ENCODE measurements around the gene CLEC4F. TPM values are rescaled to one million over a fixed set of nuclear protein-coding genes. Genes with fewer than 3 reads are reported as not detected.

CLEC4F gene
- total and polyA plus RNA-seq, 2 experiments from 2014 or later, result not detected

DNA sequence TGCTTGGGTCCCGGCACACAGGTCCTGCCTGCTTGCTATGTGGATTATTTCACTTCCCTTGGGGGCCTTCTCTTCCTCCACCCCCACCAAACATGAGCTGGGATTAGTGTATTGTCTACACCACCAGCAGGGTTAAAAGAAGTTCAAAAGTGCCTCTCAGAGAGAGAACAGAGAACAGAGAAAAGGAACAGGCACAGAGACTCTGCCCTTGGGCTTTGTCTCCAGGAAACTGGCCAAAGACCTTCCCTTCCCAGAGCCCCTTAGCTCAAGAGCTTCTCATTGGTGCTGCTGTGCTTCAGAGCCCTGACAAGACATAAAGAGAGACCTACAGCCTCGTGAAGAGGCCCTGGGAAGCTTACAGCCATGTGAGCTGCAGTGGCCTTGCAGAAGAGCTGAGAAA is 22.9 kb downstream of the CLEC4F start:
- H3K36me3 Mint-ChIP-seq (ENCODE audit: low read depth), result peaks cover 7% of the 10 kb centered on the region
- Histone ChIP-seq H3K4me2 (no peak overlapping the region), H3K27ac (ENCODE audit: low read depth) (no peak overlapping the region), H3K79me2 (replicated peaks; ENCODE audit: insufficient read depth) (no peaks in the 10 kb centered on the region), H3K36me3 (ENCODE audit: insufficient read depth) (no peaks in the 10 kb centered on the region), H3K4me1 (ENCODE audit: insufficient read depth) (peaks cover 3% of the 10 kb centered on the region; the same call in 1 of the 2 replicates), H2AFZ (no peak overlapping the region), H3K27me3 (ENCODE audit: insufficient read depth) (peaks cover 51% of the 10 kb centered on the region), H3K9me2 (ENCODE audit: insufficient read depth) (no peaks in the 10 kb centered on the region), H3K4me3 (no peak overlapping the region), H4K20me1 (replicated peaks; ENCODE audit: insufficient read depth) (0 out of 2 replicates have a peak, but pooled peaks cover 3% of the 10 kb centered on the region), H3F3A (replicated peaks; ENCODE audit: low read depth) (no peaks in the 10 kb centered on the region)
- H3K4me3 Mint-ChIP-seq, result no peak overlapping the region
- H3K4me1 Mint-ChIP-seq, result peaks cover 12% of the 10 kb centered on the region
- H3K9me3 Mint-ChIP-seq, result peaks cover 19% of the 10 kb centered on the region
- TF ChIP-seq POLR2AphosphoS5 (IDR thresholded peaks at IDR 0.05; ENCODE audit: low read depth) (no peak), STAT1 (IDR thresholded peaks at IDR 0.05; ENCODE audit: unreplicated experiment) (no peak), EZH2phosphoT487 (IDR thresholded peaks at IDR 0.05; ENCODE audit: unreplicated experiment) (no peak), ZNF331 (CRISPR knock-in tag; IDR thresholded peaks at IDR 0.05; ENCODE audit: low read depth) (no peak), ZNF114 (CRISPR knock-in tag; IDR thresholded peaks at IDR 0.05) (no peak), JUNB (IDR thresholded peaks at IDR 0.05; ENCODE audit: unreplicated experiment) (no peak), CREB1 (CRISPR knock-in tag; IDR thresholded peaks at IDR 0.05; ENCODE audit: low read depth) (no peak), NANOG (IDR thresholded peaks at IDR 0.05; ENCODE audit: borderline replicate concordance) (no peak)
- TF ChIP-seq, protein P1, sequence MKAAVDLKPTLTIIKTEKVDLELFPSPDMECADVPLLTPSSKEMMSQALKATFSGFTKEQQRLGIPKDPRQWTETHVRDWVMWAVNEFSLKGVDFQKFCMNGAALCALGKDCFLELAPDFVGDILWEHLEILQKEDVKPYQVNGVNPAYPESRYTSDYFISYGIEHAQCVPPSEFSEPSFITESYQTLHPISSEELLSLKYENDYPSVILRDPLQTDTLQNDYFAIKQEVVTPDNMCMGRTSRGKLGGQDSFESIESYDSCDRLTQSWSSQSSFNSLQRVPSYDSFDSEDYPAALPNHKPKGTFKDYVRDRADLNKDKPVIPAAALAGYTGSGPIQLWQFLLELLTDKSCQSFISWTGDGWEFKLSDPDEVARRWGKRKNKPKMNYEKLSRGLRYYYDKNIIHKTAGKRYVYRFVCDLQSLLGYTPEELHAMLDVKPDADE (IDR thresholded peaks at IDR 0.05), result no peak
- TF ChIP-seq, protein P2, sequence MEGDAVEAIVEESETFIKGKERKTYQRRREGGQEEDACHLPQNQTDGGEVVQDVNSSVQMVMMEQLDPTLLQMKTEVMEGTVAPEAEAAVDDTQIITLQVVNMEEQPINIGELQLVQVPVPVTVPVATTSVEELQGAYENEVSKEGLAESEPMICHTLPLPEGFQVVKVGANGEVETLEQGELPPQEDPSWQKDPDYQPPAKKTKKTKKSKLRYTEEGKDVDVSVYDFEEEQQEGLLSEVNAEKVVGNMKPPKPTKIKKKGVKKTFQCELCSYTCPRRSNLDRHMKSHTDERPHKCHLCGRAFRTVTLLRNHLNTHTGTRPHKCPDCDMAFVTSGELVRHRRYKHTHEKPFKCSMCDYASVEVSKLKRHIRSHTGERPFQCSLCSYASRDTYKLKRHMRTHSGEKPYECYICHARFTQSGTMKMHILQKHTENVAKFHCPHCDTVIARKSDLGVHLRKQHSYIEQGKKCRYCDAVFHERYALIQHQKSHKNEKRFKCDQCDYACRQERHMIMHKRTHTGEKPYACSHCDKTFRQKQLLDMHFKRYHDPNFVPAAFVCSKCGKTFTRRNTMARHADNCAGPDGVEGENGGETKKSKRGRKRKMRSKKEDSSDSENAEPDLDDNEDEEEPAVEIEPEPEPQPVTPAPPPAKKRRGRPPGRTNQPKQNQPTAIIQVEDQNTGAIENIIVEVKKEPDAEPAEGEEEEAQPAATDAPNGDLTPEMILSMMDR (conservative IDR thresholded peaks at IDR 0.05; ENCODE audit: low read depth in 2 of 2), result no peak
- ATAC-seq, result no peak
- H3K27me3 Mint-ChIP-seq (ENCODE audit: insufficient read depth, low read depth, poor library complexity), result peaks cover 18% of the 10 kb centered on the region
- DNase-seq (ENCODE audit: low spot score), result no peak
- no peak overlapping the region for H3K27ac Mint-ChIP-seq

DNA sequence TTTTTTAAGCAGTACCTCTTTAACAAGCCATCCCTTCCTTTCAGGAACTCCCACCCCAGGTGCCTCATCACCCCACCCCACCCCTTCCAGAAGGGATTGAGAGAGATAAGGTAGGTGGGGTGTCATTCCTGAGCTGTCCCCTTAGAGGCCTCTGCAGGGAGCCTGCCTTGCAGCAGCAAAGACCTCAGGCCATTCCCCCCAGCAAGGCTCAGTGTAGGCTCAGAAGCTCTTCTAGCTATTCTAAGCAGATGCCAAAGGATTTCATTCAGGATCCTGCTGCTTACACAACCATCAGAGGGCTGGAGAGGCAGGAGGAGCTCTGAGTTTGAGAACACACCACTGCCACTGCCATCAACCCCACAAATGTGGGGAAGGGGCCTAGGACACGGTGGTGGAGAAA is 24.1 kb downstream of the CLEC4F start:
- peaks cover 21% of the 10 kb centered on the region for H3K27me3 Mint-ChIP-seq (ENCODE audit: insufficient read depth, low read depth, poor library complexity)
- no peak for TF ChIP-seq EZH2 (IDR thresholded peaks at IDR 0.05; ENCODE audit: low read depth, unreplicated experiment)
- no peak for TF ChIP-seq EZH2phosphoT487 (IDR thresholded peaks at IDR 0.05; ENCODE audit: unreplicated experiment)
- TF ChIP-seq POLR2AphosphoS5 (IDR thresholded peaks at IDR 0.05; ENCODE audit: low read depth), result no peak
- TF ChIP-seq, protein P2 (conservative IDR thresholded peaks at IDR 0.05; ENCODE audit: low read depth in 2 of 2), result no peak
- TF ChIP-seq ZNF331 (CRISPR knock-in tag; IDR thresholded peaks at IDR 0.05; ENCODE audit: low read depth), result no peak
- TF ChIP-seq JUNB (IDR thresholded peaks at IDR 0.05; ENCODE audit: unreplicated experiment), result no peak
- TF ChIP-seq NANOG (IDR thresholded peaks at IDR 0.05; ENCODE audit: borderline replicate concordance), result no peak
- TF ChIP-seq, protein P1 (IDR thresholded peaks at IDR 0.05), result no peak
- TF ChIP-seq ZNF114 (CRISPR knock-in tag; IDR thresholded peaks at IDR 0.05), result no peak
- TF ChIP-seq, protein P3, sequence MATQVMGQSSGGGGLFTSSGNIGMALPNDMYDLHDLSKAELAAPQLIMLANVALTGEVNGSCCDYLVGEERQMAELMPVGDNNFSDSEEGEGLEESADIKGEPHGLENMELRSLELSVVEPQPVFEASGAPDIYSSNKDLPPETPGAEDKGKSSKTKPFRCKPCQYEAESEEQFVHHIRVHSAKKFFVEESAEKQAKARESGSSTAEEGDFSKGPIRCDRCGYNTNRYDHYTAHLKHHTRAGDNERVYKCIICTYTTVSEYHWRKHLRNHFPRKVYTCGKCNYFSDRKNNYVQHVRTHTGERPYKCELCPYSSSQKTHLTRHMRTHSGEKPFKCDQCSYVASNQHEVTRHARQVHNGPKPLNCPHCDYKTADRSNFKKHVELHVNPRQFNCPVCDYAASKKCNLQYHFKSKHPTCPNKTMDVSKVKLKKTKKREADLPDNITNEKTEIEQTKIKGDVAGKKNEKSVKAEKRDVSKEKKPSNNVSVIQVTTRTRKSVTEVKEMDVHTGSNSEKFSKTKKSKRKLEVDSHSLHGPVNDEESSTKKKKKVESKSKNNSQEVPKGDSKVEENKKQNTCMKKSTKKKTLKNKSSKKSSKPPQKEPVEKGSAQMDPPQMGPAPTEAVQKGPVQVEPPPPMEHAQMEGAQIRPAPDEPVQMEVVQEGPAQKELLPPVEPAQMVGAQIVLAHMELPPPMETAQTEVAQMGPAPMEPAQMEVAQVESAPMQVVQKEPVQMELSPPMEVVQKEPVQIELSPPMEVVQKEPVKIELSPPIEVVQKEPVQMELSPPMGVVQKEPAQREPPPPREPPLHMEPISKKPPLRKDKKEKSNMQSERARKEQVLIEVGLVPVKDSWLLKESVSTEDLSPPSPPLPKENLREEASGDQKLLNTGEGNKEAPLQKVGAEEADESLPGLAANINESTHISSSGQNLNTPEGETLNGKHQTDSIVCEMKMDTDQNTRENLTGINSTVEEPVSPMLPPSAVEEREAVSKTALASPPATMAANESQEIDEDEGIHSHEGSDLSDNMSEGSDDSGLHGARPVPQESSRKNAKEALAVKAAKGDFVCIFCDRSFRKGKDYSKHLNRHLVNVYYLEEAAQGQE (IDR thresholded peaks at IDR 0.05; ENCODE audit: unreplicated experiment), result no peak

More for the DNA sequence above, 24.1 kb downstream of the CLEC4F start:
- Mint-ChIP-seq H3K4me1 (peaks cover 12% of the 10 kb centered on the region), H3K36me3 (ENCODE audit: low read depth) (peaks cover 7% of the 10 kb centered on the region), H3K27ac (no peak overlapping the region), H3K4me3 (no peak overlapping the region), H3K9me3 (peaks cover 19% of the 10 kb centered on the region)
- Histone ChIP-seq H4K20me1 (replicated peaks; ENCODE audit: insufficient read depth) (0 out of 2 replicates have a peak, but pooled peaks cover 3% of the 10 kb centered on the region), H3K9me2 (ENCODE audit: insufficient read depth) (no peaks in the 10 kb centered on the region), H3K4me3 (no peak overlapping the region), H3K79me2 (replicated peaks; ENCODE audit: insufficient read depth) (no peaks in the 10 kb centered on the region), H3K36me3 (ENCODE audit: insufficient read depth) (no peaks in the 10 kb centered on the region), H2AFZ (no peak overlapping the region), H3K27me3 (ENCODE audit: insufficient read depth) (peaks cover 59% of the 10 kb centered on the region), H3K27ac (ENCODE audit: low read depth) (no peak overlapping the region), H3K4me2 (no peak overlapping the region), H3K4me1 (ENCODE audit: insufficient read depth) (peaks cover 3% of the 10 kb centered on the region; the same call in 1 of the 2 replicates), H3F3A (replicated peaks; ENCODE audit: low read depth) (peaks cover under 1% of the 10 kb centered on the region; the same call in 1 of the 2 replicates)
- ATAC-seq (peak; percentile 76), DNase-seq (ENCODE audit: low spot score) (no peak)
